Activated CD4-positive, alpha-beta T cell treated with anti-CD3 and anti-CD28 coated beads for 4 hours (primary cell): ENCODE data around the gene EYS.

Source experiments
- DNase-seq, 2 donors: peaks; one replicate each; pipeline ENCODE4 v3.0.0-alpha.2; 2020

Gene EYS

GRCh38 chr6:64213697-64214096 is 1493.3 kb downstream of the EYS start:
- DNase-seq = no peak

- DNase-seq = no peak
Measured at GRCh38 chr6:64197246-64197645, 1509.8 kb downstream of the EYS start.

- DNase-seq = no peak
Measured at GRCh38 chr6:64186592-64186991, 1520.4 kb downstream of the EYS start.

- no peak for DNase-seq
Measured at GRCh38 chr6:64185621-64186020, 1521.4 kb downstream of the EYS start.

- DNase-seq = no peak
Measured at GRCh38 chr6:64175296-64175695, 1531.7 kb downstream of the EYS start.

- DNase-seq = no peak
Measured at GRCh38 chr6:64170316-64170715, 1536.7 kb downstream of the EYS start.

GRCh38 chr6:64160486-64160885 is 1546.5 kb downstream of the EYS start:
- no peak for DNase-seq

- DNase-seq = no peak
Measured at GRCh38 chr6:64155063-64155462, 1552.0 kb downstream of the EYS start.

- no peak for DNase-seq
Measured at GRCh38 chr6:64146876-64147275, 1560.2 kb downstream of the EYS start.

- no peak for DNase-seq
Measured at GRCh38 chr6:64146094-64146493, 1560.9 kb downstream of the EYS start.

GRCh38 chr6:64145658-64146057 is 1561.4 kb downstream of the EYS start:
- DNase-seq = no peak

- no peak for DNase-seq
Measured at GRCh38 chr6:64143101-64143500, 1563.9 kb downstream of the EYS start.

GRCh38 chr6:64141680-64142079 is 1565.3 kb downstream of the EYS start:
- no peak for DNase-seq

GRCh38 chr6:64128301-64129024 is 1578.6 kb downstream of the EYS start:
- DNase-seq = no peak

GRCh38 chr6:64123761-64124633 is 1583.0 kb downstream of the EYS start:
- DNase-seq = no peak

GRCh38 chr6:64122712-64123375 is 1584.2 kb downstream of the EYS start:
- DNase-seq = no peak

GRCh38 chr6:64121011-64121565 is 1585.9 kb downstream of the EYS start:
- DNase-seq = no peak

- DNase-seq = no peak
Measured at GRCh38 chr6:64113704-64114103, 1593.3 kb downstream of the EYS start.

- DNase-seq = no peak
Measured at GRCh38 chr6:64104051-64104450, 1603.0 kb downstream of the EYS start.

GRCh38 chr6:64103480-64103879 is 1603.5 kb downstream of the EYS start:
- DNase-seq = no peak

GRCh38 chr6:64100702-64101303 is 1606.2 kb downstream of the EYS start:
- DNase-seq = no peak

GRCh38 chr6:64090352-64090751 is 1616.7 kb downstream of the EYS start:
- DNase-seq = no peak

- no peak for DNase-seq
Measured at GRCh38 chr6:64085126-64085525, 1621.9 kb downstream of the EYS start.
